GM19193 (cell line): ENCODE measurements around the gene NRXN3.

Experiments used
- POLR2A ChIP-seq: IDR thresholded peaks from 4 replicates; pipeline ENCODE4 v1.6.1; 2011; ENCODE audit not compliant: insufficient read depth, insufficient read length; ENCODE audit errors: extremely low read depth

The NRXN3 gene

GRCh38 chr14:78253986-78254385 is 83.8 kb downstream of the NRXN3 start:
- TF ChIP-seq POLR2A = no peak

GRCh38 chr14:78254911-78255461 is 84.8 kb downstream of the NRXN3 start:
- TF ChIP-seq POLR2A = no peak

- TF ChIP-seq POLR2A = no peak
Observed at GRCh38 chr14:78259831-78260230, 89.7 kb downstream of the NRXN3 start.

GRCh38 chr14:78278464-78279250 is 108.5 kb downstream of the NRXN3 start:
- no peak for TF ChIP-seq POLR2A

GRCh38 chr14:78282437-78282836 is 112.3 kb downstream of the NRXN3 start:
- TF ChIP-seq POLR2A = no peak

GRCh38 chr14:78286210-78286609 is 116.0 kb downstream of the NRXN3 start:
- TF ChIP-seq POLR2A = no peak

- no peak for TF ChIP-seq POLR2A
Observed at GRCh38 chr14:78292003-78292402, 121.8 kb downstream of the NRXN3 start.

GRCh38 chr14:78297858-78298257 is 127.7 kb downstream of the NRXN3 start:
- TF ChIP-seq POLR2A = no peak

- TF ChIP-seq POLR2A = no peak
Observed at GRCh38 chr14:78298298-78298697, 128.1 kb downstream of the NRXN3 start.

- TF ChIP-seq POLR2A = no peak
Observed at GRCh38 chr14:78302841-78303240, 132.7 kb downstream of the NRXN3 start.

- TF ChIP-seq POLR2A = no peak
Observed at GRCh38 chr14:78307671-78308070, 137.5 kb downstream of the NRXN3 start.

- TF ChIP-seq POLR2A = no peak
Observed at GRCh38 chr14:78308079-78308478, 137.9 kb downstream of the NRXN3 start.

GRCh38 chr14:78310272-78310671 is 140.1 kb downstream of the NRXN3 start:
- TF ChIP-seq POLR2A = no peak

- no peak for TF ChIP-seq POLR2A
Observed at GRCh38 chr14:78313499-78313898, 143.3 kb downstream of the NRXN3 start.

- TF ChIP-seq POLR2A = no peak
Observed at GRCh38 chr14:78314484-78314883, 144.3 kb downstream of the NRXN3 start.

GRCh38 chr14:78316052-78316451 is 145.9 kb downstream of the NRXN3 start:
- no peak for TF ChIP-seq POLR2A
